Osteocyte (in vitro differentiated cells): ENCODE data around the gene MOB3B. TPM values are rescaled to one million over a fixed set of nuclear protein-coding genes. Genes with fewer than 3 reads are reported as not detected.

Experiments used
- DNase-seq: peaks from one replicate; pipeline ENCODE4 v3.0.0; 2021; ENCODE audit warnings: mixed read lengths; ENCODE audit not compliant: unreplicated experiment; ENCODE audit errors: extremely low spot score
- H3K27ac Mint-ChIP-seq: one replicate; pipeline ENCODE4 v1.8.0; 2021; ENCODE audit warnings: mild to moderate bottlenecking, mixed read lengths; ENCODE audit not compliant: unreplicated experiment
- H3K27me3 Mint-ChIP-seq: one replicate; pipeline ENCODE4 v1.8.0; 2021; ENCODE audit warnings: mixed read lengths; ENCODE audit not compliant: unreplicated experiment
- H3K36me3 Mint-ChIP-seq: one replicate; pipeline ENCODE4 v1.8.0; 2021; ENCODE audit warnings: mixed read lengths; ENCODE audit not compliant: unreplicated experiment
- H3K4me1 Mint-ChIP-seq: one replicate; pipeline ENCODE4 v1.8.0; 2021; ENCODE audit warnings: mixed read lengths; ENCODE audit not compliant: unreplicated experiment
- H3K4me3 Mint-ChIP-seq: one replicate; pipeline ENCODE4 v1.8.0; 2021; ENCODE audit warnings: mild to moderate bottlenecking, moderate library complexity, mixed read lengths; ENCODE audit not compliant: unreplicated experiment
- H3K9me3 Mint-ChIP-seq: one replicate; pipeline ENCODE4 v1.8.0; 2021; ENCODE audit warnings: mixed read lengths; ENCODE audit not compliant: unreplicated experiment
- total RNA-seq: library from RNA; stranded (reverse); gene quantifications from 2 replicates; pipeline ENCODE4 v1.2.1, GENCODE V29; 2021
- TF ChIP-seq, protein P1 (sequence below): fragments of 200-600 bp; sonication (generic); IDR thresholded peaks from 2 replicates; pipeline ENCODE4 v1.5.0; 2021; ENCODE audit warnings: antibody characterized with exemption, mild to moderate bottlenecking, moderate library complexity

The MOB3B gene
- total RNA-seq, 1 donor from 2014 or later, result 7.6 TPM

DNA sequence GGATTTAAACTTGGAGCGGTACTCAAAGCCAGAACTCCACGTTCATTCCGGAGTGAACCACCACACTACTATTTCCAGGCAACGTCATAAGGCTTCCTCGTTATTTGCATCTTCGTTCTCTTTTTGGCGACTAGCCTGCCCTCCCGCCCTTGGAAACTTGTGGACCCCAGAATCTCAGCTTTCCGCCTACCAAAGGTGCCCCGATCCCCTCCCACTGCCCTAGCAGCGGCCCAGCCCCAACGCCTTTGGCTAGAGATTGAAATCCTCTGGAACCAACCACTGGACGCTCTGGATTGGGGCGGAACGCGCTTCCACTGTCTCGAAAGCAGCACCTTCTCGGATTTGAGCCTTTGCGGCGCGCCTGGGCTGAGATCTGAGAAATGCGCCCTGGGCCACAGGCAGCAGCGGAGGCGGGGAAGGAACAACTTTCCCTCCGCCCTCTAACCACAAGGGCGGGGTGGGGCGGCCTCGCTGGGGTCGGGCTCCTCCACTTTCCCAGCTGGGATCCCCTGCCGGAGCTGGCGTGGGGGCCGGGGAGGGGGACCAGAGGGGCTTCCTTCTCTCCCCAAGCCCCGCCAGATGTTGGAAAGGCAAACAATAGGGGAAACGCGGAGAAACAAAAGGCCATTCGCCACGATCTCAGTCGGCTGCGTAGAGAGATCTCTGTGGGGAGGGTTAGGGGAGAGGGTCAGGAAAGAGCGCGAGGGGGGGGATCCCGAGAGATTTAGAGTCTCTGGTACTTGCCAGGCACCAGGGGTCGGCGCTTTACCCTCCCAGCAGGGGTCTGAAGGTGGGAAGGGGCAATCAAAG is 1.3 kb downstream of the MOB3B start:
- Mint-ChIP-seq H3K4me1 (peaks cover 20% of the 10 kb centered on the region), H3K27me3 (peaks cover 41% of the 10 kb centered on the region), H3K27ac (peak overlapping the region; percentile 78), H3K36me3 (peaks cover 3% of the 10 kb centered on the region), H3K4me3 (peak overlapping the region; percentile 89), H3K9me3 (no peaks in the 10 kb centered on the region)
- TF ChIP-seq, protein P1, sequence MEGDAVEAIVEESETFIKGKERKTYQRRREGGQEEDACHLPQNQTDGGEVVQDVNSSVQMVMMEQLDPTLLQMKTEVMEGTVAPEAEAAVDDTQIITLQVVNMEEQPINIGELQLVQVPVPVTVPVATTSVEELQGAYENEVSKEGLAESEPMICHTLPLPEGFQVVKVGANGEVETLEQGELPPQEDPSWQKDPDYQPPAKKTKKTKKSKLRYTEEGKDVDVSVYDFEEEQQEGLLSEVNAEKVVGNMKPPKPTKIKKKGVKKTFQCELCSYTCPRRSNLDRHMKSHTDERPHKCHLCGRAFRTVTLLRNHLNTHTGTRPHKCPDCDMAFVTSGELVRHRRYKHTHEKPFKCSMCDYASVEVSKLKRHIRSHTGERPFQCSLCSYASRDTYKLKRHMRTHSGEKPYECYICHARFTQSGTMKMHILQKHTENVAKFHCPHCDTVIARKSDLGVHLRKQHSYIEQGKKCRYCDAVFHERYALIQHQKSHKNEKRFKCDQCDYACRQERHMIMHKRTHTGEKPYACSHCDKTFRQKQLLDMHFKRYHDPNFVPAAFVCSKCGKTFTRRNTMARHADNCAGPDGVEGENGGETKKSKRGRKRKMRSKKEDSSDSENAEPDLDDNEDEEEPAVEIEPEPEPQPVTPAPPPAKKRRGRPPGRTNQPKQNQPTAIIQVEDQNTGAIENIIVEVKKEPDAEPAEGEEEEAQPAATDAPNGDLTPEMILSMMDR, result no peak
- peak; percentile 85 for DNase-seq

DNA sequence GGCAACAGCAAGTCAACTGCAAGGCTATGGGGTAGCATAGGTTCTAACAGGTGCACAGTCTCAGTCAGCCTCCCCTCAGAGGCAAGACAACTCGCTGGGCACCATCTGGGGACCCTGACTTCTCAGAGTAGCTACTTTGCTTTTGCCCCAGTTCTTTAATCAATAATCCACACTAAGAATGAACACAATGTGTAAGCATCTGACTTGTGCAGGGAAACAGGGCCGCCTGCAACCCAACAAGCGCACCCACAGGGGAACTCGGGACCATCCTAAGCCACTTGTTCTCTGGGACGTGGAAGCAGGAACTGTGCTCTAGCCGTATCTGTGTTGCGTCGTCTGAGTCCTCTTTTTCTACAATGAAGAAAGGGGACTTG is 1.9 kb downstream of the MOB3B start:
- DNase-seq, result no peak
- Mint-ChIP-seq H3K27me3 (peaks cover 39% of the 10 kb centered on the region), H3K4me3 (peak overlapping the region; percentile 89), H3K4me1 (peaks cover 20% of the 10 kb centered on the region), H3K9me3 (no peaks in the 10 kb centered on the region), H3K27ac (no peak overlapping the region), H3K36me3 (peaks cover 3% of the 10 kb centered on the region)
- TF ChIP-seq, protein P1, result no peak

DNA sequence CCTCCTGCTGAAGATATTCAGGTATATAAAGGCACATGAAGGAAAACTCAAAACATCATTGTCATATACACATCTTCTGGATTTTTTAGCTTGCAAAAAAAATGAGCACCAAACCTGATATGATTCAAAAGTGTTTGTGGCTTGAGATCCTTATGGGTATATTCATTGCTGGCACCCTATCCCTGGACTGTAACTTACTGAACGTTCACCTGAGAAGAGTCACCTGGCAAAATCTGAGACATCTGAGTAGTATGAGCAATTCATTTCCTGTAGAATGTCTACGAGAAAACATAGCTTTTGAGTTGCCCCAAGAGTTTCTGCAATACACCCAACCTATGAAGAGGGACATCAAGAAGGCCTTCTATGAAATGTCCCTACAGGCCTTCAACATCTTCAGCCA is 5.4 kb downstream of the MOB3B start, which contains the start of gene IFNK:
TSS of gene IFNK (plus strand) at position 55 of the 400 bp plus-strand sequence. CDS start at position 102, 47 bp downstream.
- Mint-ChIP-seq H3K4me1 (peaks cover 13% of the 10 kb centered on the region), H3K9me3 (no peaks in the 10 kb centered on the region), H3K36me3 (peaks cover 3% of the 10 kb centered on the region), H3K27me3 (peaks cover 44% of the 10 kb centered on the region), H3K4me3 (no peak within 1 kb of the TSS), H3K27ac (no peak within 1 kb of the TSS)
- TF ChIP-seq, protein P1, result no peak
- DNase-seq, result no peak

DNA sequence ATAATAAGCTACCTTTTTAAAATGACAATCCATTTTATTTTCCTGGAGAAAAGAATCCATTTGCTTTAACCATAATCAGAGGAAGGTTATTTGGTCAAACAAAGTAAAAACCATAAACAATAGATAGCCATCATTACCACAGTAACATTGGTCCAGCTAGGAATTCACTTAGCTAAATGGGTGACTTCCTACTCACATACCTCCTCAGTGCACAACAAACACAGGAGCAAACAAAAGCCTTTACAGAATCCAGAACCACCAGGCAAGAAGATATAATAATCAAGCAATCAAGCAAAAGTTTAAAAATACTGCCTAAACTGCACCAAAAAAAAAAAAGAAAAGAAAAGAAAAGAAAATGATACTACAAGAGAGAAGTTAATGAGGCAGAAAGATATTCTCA is 6.5 kb downstream of the MOB3B start:
- H3K27me3 Mint-ChIP-seq, result peaks cover 50% of the 10 kb centered on the region
- TF ChIP-seq, protein P1, result no peak
- peaks cover 5% of the 10 kb centered on the region for H3K4me1 Mint-ChIP-seq
- H3K9me3 Mint-ChIP-seq, result no peaks in the 10 kb centered on the region
- DNase-seq, result no peak
- peaks cover 3% of the 10 kb centered on the region for H3K36me3 Mint-ChIP-seq
- no peak overlapping the region for H3K27ac Mint-ChIP-seq
- H3K4me3 Mint-ChIP-seq, result no peak overlapping the region

DNA sequence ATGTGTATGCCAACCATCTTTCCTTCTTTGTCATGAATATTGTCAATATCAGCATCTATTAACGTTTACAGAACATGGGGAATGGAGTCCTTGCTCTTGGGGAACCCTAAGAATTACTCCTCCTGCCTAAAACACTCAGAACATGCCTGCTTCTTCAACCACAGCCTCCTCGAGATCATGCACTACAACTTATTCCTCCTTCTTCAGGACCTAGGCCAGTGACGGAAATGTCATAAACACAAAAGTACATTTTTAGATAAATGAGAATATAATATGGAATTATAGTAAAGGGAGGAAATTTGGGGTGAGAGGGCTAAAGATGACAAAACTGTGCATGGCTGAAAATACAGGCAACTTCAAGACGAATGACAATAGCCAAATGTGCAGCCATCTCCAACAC is 8.6 kb downstream of the MOB3B start:
- no peaks in the 10 kb centered on the region for H3K9me3 Mint-ChIP-seq
- H3K27me3 Mint-ChIP-seq, result peaks cover 47% of the 10 kb centered on the region
- no peak for DNase-seq
- no peak overlapping the region for H3K4me3 Mint-ChIP-seq
- H3K27ac Mint-ChIP-seq, result no peak overlapping the region
- H3K4me1 Mint-ChIP-seq, result no peaks in the 10 kb centered on the region
- peaks cover 3% of the 10 kb centered on the region for H3K36me3 Mint-ChIP-seq
- TF ChIP-seq, protein P1, result no peak
